HG03280 (cell line): ENCODE data around the gene DCAF7.

ENCODE experiments used
- ATAC-seq: cut with Tn5 transposase; IDR thresholded peaks from one replicate; pipeline ENCODE4 v1.9.1; 2021; ENCODE audit warnings: mild to moderate bottlenecking, moderate library complexity; ENCODE audit not compliant: unreplicated experiment

DCAF7 gene

DNA sequence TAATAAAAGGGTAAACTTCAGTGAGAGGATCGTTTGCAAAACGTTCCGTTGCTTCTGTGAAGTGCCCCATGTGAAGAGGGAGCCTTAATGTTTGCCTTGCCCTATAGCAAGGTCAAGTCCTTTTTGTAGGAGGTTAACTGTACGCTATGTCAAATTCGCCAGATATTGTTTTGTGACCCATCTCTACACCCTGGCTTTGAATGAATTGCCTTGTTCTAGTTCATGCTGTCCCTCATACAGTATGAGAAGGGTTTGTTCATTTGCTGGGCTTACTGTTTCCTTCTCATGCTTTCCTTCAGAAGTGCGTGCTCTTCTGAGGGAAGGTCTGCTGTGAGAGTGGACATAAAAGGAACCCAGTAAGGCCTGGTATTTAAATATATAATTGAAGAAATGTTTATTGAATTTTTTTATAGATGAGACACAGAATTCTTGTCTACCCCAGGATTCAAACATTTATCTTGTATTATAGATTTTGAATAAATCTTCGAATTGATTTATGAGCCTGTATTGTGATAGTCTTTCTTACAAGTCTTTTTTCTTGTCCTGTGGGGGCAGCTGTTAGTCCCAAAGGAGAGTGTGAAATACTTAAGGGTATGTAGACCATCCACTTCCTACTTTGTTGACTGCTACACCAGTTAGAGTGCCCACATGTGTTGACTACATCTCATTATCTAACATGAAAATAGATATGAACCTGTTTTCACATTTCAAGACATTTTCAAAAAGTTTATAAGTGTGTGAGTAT, 73.7 kb downstream of the DCAF7 start:
- no peak for ATAC-seq

DNA sequence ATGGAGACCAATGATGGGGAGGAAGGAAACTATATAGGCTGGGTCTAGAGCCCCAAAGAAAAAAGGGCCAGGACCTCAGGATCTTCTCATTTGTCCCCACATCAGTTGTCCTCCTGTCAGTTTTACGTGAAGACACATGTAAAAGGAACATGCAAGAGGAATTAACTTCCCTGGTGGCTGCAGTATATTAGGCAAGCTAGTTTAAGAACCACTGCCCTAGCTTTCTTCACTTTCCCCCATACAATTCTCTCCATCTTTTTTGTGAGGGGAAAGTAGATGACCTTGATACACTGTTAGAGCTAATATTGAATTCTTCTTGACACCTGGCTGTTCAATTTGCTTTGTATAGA, 74.2 kb downstream of the DCAF7 start:
- no peak for ATAC-seq

DNA sequence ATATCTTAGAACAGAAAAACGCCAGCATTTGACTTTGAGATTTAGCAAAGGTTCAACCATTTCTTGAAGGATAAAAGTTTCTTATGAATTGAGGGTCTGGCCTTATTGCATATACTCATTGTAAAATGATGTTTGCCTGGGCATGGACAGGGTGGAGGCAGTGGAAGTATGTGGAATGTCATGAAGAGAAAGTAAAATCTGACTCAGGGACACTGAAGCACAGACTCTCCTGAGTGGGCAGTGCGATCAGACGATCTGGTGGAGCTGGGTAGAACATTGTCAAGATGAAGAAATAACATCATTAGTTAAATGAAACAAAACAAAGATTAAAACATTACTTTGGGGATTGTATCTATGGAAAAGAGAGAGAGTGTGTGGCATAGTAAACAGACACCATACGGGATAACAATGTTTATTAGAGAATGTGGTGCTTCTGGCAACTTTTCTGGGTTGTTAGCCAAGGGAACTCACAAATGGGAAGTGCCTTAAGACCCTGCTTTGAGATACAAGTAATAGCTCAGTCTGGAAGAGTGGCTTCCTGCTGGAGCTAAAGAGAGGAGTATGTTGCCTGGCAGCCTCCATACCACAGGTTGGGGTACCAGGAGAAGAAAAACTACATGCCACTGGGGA, 76.4 kb downstream of the DCAF7 start:
- no peak for ATAC-seq

DNA sequence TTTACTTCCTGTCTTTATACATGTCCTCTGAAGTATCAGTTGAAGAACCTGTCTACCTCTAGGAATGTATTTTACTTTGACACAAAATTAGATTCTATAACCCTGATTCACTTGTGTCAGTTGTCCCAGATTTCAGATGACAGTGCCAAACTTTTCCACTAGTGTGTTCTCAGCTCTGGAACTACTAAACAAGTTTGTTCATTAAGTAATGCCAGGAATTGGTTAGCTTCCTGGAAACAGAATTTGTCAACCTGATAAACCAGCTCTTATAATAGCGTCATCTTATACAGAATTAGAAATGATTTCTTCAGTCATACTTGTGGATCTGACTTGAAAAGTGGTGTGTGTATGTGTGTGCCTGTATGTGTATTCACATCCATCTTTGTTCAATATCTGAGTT, 79.3 kb downstream of the DCAF7 start:
- ATAC-seq = no peak

DNA sequence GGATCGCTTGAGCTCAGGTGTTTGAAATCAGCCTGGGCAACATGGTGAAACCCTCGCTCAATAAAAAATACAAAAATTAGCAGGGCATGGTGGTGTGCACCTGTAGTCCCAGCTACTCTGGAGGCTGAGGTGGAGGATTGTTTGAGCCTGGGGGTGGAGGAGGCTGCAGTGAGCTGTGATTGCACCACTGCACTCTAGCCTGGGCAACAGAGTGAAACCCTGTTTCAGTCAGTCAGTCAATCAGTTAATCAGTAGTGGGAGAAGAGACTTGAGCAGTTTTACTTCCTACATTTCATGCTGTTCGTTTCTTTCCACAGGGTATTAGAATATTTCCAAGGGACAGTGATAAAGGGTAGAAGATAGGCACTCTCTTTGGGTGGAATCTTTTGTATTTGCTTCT, 80.8 kb downstream of the DCAF7 start:
- ATAC-seq = no peak

GRCh38 chr17:63631626-63632025, 81.3 kb downstream of the DCAF7 start:
- ATAC-seq = no peak

DNA sequence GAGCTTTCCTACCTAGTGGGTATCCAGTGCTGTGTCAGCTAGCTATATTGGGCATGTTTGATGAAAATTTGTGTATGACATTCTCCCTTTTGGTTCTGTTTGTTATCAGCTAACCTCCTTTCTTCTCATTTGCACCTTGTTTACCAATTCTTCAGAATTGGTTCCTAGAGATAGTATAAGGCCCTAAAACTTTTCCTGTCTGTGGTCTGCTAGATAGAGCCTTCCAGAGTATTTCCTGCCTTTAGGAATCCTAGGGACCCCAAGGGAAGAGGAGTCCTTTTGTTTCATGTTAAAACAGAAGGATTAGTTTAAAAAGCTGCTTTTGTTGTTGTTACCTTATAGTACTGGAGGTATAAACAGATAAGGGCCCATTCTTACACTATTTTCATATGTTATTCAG, 83.5 kb downstream of the DCAF7 start:
- no peak for ATAC-seq

DNA sequence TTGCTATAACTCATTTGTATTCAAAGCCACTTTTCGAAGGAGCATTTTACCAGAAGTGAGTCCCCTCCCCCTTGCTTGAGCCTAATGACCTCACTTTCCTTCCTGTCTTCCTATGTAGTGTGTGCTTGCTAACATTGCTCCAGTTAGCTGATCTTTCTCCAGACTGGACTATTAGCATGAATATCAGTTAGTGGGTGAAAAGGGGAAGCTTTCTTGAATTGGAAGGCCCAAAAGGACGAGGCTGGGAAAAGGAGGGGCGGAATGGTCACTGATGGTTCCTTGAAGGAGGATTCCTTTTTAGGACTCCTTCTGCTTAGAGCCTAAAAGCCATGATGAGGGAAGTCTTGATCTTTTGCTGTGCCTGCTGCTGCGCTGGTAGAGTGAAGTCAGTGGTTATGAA, 83.9 kb downstream of the DCAF7 start:
- no peak for ATAC-seq

DNA sequence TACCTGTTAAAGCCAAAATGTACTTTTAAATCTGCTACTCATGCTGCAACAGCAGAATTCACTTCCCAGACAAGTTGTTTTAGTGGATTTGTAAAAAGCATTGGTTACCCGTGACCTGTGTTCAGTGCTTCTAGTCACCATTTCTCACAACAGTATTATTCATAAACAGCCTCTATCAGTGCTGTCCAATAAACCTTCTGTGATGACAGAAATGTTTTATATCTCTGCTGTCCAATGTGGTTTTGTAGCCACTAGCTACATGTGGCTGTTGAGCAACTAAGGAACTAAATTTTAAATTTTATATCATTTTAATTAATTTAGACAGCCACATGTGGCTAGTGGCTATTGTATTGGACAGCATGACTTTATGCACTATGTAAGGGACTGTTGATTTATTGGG, 84.5 kb downstream of the DCAF7 start:
- no peak for ATAC-seq

DNA sequence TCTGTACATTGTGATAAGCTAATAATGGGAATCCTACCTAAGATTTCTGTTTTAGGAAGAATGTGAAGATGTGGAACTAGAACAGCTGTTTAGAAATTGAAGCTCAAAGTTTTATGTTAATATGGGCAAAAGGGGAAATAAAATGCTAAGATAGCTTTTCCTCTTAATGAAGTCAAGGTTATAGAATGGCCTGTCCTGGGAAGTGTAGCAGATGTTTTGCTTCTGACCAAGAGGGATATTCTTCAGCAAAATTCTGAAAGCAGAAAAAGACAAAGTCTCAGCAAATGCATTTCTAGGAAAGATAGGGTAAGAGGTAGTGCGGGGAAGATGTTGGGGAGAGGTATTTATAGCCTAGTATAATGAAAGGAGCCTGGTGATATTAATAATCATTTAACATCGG, 85.0 kb downstream of the DCAF7 start:
- ATAC-seq = no peak

- ATAC-seq = no peak
These were observed 85.5 kb downstream of the DCAF7 start for GRCh38 chr17:63635787-63636186.

GRCh38 chr17:63639125-63639524, 88.8 kb downstream of the DCAF7 start:
- no peak for ATAC-seq

DNA sequence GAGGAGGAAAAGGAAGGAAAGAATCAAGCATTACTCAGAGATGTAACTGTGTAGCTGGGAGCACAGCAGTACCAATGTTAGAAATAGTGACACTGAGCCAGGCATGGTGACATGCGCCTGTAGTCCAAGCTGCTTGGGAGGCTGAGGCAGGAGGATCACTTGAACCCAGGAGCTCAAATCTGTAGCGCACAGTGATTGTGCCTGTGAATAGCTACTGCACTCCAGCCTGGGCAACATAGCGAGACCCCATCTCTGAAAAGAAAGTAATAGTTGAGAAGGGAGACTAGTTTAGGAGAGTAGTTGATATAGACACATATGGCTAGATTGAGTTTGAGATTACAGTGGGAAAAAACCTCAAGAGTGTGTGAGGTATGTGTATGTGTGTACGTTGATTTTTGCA, 89.8 kb downstream of the DCAF7 start:
- no peak for ATAC-seq

- ATAC-seq = no peak
These were observed 91.6 kb downstream of the DCAF7 start for GRCh38 chr17:63641692-63642448.
